Stimulated activated naive CD4-positive, alpha-beta T cell treated with Interleukin-2 at 50 U/mL for 16 hours (primary cell): ENCODE measurements around the gene SLC24A5.

Experiments used
- DNase-seq: peaks from one replicate; lab custom pipeline; 2025; lab: John Stamatoyannopoulos, UW

SLC24A5 gene

DNA sequence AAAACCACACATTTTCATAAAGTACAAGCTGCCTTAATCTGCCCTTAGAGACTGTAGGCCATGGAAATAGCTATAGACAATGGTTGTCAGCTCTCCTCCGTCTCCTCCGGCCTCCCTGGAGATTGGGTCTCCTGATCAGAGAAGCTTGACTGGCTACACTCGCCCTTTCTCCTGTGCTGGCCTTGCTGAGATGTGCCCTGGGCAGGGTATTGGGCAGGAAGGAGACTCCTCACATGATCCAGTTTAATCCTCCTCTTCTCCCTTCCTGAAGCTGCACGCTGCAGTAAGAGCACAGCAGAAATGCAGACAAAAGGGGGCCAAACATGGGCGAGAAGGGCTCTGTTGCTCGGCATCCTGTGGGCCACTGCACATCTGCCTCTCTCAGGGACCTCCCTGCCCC lies at the start of gene SLC24A5:
TSS of gene SLC24A5 (plus strand) at position 246 of the 400 bp plus-strand sequence. CDS start at position 301, 55 bp downstream.
- no peak for DNase-seq

DNA sequence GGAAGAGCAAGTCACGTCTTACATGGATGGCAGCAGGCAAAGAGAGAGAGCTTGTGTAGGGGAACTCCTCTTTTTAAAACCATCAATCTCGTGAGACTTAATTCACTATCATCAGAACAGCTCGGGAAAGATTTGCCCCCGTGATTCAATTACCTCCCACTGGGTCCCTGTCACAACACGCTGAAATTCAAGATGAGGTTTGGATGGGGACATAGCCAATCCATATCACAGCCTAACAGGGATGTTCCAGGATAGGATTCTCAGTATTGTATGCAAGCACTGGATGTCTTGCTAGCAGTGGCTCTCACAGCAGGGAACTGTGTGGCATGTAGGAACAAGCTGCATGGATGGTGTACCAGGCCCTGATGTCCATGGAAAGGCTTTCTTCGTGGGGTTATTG lies 47.8 kb upstream of the SLC24A5 start:
- no peak for DNase-seq

- DNase-seq: no peak
Observed at GRCh38 chr15:48073881-48074280, 46.9 kb upstream of the SLC24A5 start.

GRCh38 chr15:48076454-48076853 lies 44.3 kb upstream of the SLC24A5 start:
- DNase-seq: no peak

- DNase-seq: no peak
Observed at GRCh38 chr15:48077616-48078184, 43.1 kb upstream of the SLC24A5 start.

- DNase-seq: no peak
Observed at GRCh38 chr15:48084759-48085590, 35.8 kb upstream of the SLC24A5 start.

DNA sequence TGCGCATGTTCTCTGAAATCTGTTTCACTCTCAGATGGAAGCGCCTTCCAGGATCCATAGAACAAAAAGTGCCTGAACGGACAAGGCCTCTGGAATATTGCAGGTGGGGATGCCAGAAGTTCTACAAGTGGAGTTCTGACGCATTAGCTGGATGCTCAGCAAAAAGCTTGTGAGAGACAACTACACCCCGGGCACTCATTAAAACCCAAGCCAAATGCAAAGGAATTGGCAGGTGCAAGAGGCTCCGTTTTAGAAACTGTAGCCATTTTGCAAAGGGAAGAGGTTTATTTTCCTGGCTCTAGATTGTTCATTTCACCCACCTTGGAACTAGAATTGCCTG lies 35.2 kb upstream of the SLC24A5 start:
- DNase-seq: no peak

DNA sequence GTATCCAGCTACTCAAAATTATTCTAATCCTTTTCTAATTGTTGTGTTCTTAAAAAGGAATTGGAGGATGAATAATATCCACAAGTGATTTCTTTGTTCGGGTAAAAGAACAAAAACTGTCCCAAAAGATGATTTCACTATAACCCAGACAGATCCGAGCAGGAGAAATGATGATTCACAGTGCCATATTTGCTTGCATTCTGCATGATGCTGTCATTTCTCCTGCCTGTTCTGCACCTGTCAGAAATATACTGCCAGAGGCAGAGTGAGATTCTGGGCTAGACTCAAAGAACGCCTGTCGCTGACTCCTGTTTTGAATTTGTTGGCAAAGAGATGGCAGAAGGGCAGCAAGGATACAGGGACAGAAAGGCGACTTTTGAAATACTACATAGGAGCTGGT lies 34.7 kb upstream of the SLC24A5 start:
- no peak for DNase-seq

- DNase-seq: no peak
Observed at GRCh38 chr15:48086576-48086975, 34.2 kb upstream of the SLC24A5 start.

DNA sequence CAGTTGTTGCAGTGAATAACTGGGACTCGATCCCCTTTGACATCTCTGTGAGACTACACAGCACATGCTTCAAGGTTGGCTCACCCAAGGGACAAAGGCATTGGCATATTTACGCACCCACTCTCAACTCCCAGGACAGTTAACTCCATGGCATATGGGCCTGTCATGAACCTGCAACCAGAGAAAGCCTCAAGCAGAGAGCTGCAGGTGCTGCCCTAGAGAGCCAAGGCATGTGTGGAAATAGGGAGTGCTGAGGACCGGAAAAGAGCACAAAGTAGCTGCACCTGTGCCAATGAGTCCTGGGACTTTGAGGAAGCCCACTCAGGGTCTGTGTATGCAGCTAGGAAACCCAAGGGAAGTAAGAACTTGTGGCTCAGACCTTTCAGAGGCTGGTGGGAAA lies 32.9 kb upstream of the SLC24A5 start:
- no peak for DNase-seq

GRCh38 chr15:48089702-48090101 lies 31.1 kb upstream of the SLC24A5 start:
- no peak for DNase-seq

DNA sequence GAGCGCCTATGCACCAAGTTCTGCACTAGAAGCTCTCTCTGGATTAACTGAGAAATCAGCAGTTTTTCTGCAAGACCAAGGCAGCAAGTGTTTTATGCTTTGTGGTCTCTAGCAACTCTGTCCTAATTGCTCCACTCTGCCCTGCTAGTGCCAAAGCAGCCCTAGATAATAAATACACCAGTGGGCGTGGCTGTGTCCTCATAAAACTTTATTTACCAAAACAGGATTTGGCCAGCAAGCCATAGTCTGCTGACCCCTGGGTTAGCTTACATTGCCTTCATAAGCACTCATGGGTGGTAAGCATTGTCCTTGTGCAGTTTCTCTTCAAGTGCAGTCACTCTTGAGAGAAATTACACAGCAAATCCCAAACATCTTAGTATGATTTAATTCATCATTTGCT lies 30.7 kb upstream of the SLC24A5 start:
- no peak for DNase-seq

- DNase-seq: no peak
Observed at GRCh38 chr15:48090666-48091065, 30.1 kb upstream of the SLC24A5 start.

GRCh38 chr15:48091522-48091921 lies 29.3 kb upstream of the SLC24A5 start:
- no peak for DNase-seq

GRCh38 chr15:48096355-48096786 lies 24.4 kb upstream of the SLC24A5 start:
- no peak for DNase-seq

- no peak for DNase-seq
Observed at GRCh38 chr15:48096813-48097212, 24.0 kb upstream of the SLC24A5 start.

GRCh38 chr15:48097264-48097663 lies 23.5 kb upstream of the SLC24A5 start:
- DNase-seq: no peak

- no peak for DNase-seq
Observed at GRCh38 chr15:48101376-48101961, 19.3 kb upstream of the SLC24A5 start.

GRCh38 chr15:48102167-48102566 lies 18.6 kb upstream of the SLC24A5 start:
- no peak for DNase-seq

DNA sequence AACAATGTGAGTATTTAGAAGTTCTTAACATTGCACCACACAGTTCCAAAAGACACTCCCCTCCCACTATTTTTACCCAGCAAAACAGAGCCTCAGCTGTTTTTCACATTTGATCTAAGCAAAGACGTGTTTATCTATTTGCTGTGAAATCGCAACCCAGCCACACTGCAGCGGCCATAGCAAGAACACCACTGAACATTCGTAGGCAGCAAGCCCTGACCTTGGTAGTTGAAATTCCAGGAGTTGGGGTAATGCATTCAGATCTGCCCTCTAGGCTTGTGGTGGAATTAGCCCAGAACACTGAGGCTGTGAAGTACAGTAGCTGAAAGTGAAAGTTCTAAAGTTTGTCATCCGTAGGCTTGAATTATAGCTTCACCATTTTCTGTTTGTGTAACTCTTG lies 17.1 kb upstream of the SLC24A5 start:
- DNase-seq: no peak

DNA sequence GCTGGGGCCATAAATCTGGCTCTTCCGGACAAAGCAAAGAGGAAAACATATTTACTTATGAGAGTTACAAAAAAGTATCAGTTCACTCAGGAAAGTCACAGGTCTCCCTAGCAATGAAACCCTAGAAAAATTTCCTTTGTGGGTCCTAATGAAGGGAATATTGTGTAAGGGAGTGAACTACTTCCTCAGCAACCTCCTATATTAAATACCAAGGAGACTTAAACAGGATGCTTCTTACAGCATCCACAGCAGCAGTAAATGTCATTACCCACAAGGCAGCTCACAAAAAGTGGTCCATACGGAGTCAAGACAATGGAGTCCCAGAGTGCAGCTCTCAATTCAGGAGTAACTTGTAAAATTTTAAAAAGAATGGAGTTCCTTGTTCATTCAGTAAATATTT lies 14.9 kb upstream of the SLC24A5 start:
- no peak for DNase-seq

GRCh38 chr15:48109212-48109611 lies 11.6 kb upstream of the SLC24A5 start:
- DNase-seq: no peak

- no peak for DNase-seq
Observed at GRCh38 chr15:48109856-48110531, 10.8 kb upstream of the SLC24A5 start.
